ENCODE results near the gene MS4A4A. TPM values are rescaled to one million over a fixed set of nuclear protein-coding genes. Genes with fewer than 3 reads are reported as not detected.

The MS4A4A gene
- total RNA-seq, 2 experiments from 2014 or later, result not detected

DNA sequence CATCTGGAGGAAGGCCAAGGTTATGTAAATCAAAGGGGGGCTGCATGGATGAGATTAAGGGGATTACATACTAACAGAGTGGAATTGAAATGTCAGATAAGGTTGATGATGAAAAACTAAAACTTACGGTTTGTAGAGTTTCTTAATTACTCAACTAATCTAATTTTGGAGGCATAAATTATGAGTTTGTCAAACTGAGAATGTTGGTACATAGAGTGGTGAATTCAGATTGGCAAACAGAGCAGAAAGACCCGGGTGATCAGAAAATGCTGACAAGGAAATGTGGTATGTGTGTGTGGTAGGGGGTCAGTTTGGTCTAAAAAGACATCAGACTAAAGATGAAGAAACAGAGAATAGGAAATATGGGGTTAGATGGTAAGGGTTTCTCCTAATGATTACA is 57.6 kb downstream of the MS4A4A start:
- H3K36me3 Mint-ChIP-seq (ENCODE audit: low read depth), result no peaks in the 10 kb centered on the region
- Histone ChIP-seq H3K36me3 (ENCODE audit: insufficient read depth, low read length) (no peaks in the 10 kb centered on the region), H3K4me1 (ENCODE audit: insufficient read depth, low read length) (peaks cover 2% of the 10 kb centered on the region), H3K27ac (ENCODE audit: low read depth in 1 of 2, low read length in 2 of 2) (no peak overlapping the region), H3K27me3 (ENCODE audit: control insufficient read depth in 1 of 2, insufficient read depth in 2 of 2, low read length in 2 of 2) (peaks cover 3 to 9% of the 10 kb centered on the region in 2 experiments), H3K9me3 (ENCODE audit: control insufficient read depth in 1 of 2, insufficient read depth in 1 of 2, low read length in 2 of 2) (no peaks in the 10 kb centered on the region), H3K4me3 (ENCODE audit: low read length) (no peak overlapping the region)
- H3K4me1 Mint-ChIP-seq (ENCODE audit: low read depth), result no peaks in the 10 kb centered on the region
- ATAC-seq (ENCODE audit: poor library complexity), result no peak
- H3K9me3 Mint-ChIP-seq, result no peaks in the 10 kb centered on the region
- no peak for DNase-seq
- ChIA-PET POLR2A (no interaction called here), CTCF (no interaction called here)
- intact Hi-C loops (cut with DNase I, micrococcal nuclease), result no loop called here
- TF ChIP-seq CTCF (IDR thresholded peaks at IDR 0.05), result no peak
- no peak overlapping the region for H3K4me3 Mint-ChIP-seq
- no peak overlapping the region for H3K27ac Mint-ChIP-seq
- peaks cover 23% of the 10 kb centered on the region for H3K27me3 Mint-ChIP-seq

DNA sequence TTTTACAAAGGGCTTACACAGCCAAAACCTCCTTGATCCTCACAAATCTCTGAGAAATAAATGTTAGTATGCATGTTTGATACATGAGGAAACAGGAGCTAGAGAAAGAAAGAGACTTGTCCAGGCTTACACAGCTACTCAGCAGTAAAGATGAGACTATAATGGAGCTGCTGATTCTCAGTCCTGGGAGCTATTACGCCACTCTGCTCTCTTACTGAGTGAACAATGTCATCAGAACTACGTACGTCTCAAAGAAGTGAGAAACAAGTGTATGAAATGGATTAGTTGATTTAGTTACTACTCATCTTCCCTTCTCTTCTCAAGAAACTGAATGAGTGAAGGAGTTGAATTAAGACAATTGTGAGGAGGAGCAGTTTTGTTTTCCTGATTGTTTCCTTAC is 58.9 kb downstream of the MS4A4A start:
- intact Hi-C loops (cut with DNase I, micrococcal nuclease), result no loop called here
- no peak for ATAC-seq (ENCODE audit: poor library complexity)
- CTCF ChIA-PET, result no interaction called here
- Histone ChIP-seq H3K4me3 (ENCODE audit: low read length) (no peak overlapping the region), H3K4me1 (ENCODE audit: insufficient read depth, low read length) (no peaks in the 10 kb centered on the region), H3K27ac (ENCODE audit: low read depth in 1 of 2, low read length in 2 of 2) (no peak overlapping the region), H3K36me3 (ENCODE audit: insufficient read depth, low read length) (no peaks in the 10 kb centered on the region), H3K9me3 (ENCODE audit: control insufficient read depth in 1 of 2, insufficient read depth in 1 of 2, low read length in 2 of 2) (no peaks in the 10 kb centered on the region), H3K27me3 (ENCODE audit: control insufficient read depth in 1 of 2, insufficient read depth in 2 of 2, low read length in 2 of 2) (peaks cover 3 to 13% of the 10 kb centered on the region in 2 experiments)
- Mint-ChIP-seq H3K4me3 (no peak overlapping the region), H3K9me3 (no peaks in the 10 kb centered on the region), H3K4me1 (ENCODE audit: low read depth) (no peaks in the 10 kb centered on the region), H3K27ac (no peak overlapping the region), H3K36me3 (ENCODE audit: low read depth) (no peaks in the 10 kb centered on the region), H3K27me3 (peaks cover 24% of the 10 kb centered on the region)
- no peak for DNase-seq
- TF ChIP-seq CTCF (IDR thresholded peaks at IDR 0.05), result no peak
- POLR2A ChIA-PET, result no interaction called here

DNA sequence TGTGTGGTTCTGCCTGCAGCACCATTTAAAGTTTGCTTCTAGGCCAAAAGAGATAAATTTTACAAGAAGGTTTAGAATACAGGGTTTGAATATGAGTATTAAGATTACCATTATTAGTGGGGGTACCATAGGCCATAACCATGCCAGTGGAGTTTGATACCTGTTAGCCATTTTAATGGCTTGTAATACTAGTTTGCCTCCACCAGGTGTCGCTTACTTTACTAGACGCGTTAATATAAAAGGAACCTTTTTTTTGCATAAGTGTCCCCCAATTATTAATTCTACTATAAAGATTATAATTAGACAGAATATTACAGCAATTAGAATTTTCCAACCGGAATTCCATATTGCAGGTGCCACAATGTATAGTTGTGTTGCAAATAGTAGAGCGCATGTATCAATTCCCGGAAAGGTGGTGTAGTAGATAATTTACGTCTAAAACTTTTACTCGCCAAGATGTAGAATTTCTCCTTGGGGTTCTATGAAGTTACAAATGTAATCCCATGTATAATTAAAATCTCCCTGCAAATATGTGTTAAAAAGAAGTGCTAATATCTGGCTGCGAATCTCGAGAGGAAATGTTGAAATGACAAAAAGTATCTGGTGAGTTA is 62.7 kb downstream of the MS4A4A start:
- Histone ChIP-seq H3K9me3 (ENCODE audit: control insufficient read depth in 1 of 2, insufficient read depth in 1 of 2, low read length in 2 of 2) (no peaks in the 10 kb centered on the region), H3K27ac (ENCODE audit: low read depth in 1 of 2, low read length in 2 of 2) (no peak overlapping the region), H3K36me3 (ENCODE audit: insufficient read depth, low read length) (no peaks in the 10 kb centered on the region), H3K4me3 (ENCODE audit: low read length) (no peak overlapping the region), H3K27me3 (ENCODE audit: control insufficient read depth in 1 of 2, insufficient read depth in 2 of 2, low read length in 2 of 2) (peaks cover 3 to 13% of the 10 kb centered on the region in 2 experiments), H3K4me1 (ENCODE audit: insufficient read depth, low read length) (no peaks in the 10 kb centered on the region)
- TF ChIP-seq CTCF (IDR thresholded peaks at IDR 0.05), result peak; percentile 67
- no peaks in the 10 kb centered on the region for H3K4me1 Mint-ChIP-seq (ENCODE audit: low read depth)
- CTCF ChIA-PET, result no interaction called here
- peaks cover 31% of the 10 kb centered on the region for H3K27me3 Mint-ChIP-seq
- H3K27ac Mint-ChIP-seq, result no peak overlapping the region
- DNase-seq, result peak in 3 of 14 experiments; percentile 14 to 44 (median 26)
- ATAC-seq (ENCODE audit: poor library complexity), result no peak
- POLR2A ChIA-PET, result no interaction called here
- no peaks in the 10 kb centered on the region for H3K9me3 Mint-ChIP-seq
- H3K4me3 Mint-ChIP-seq, result no peak overlapping the region
- no peaks in the 10 kb centered on the region for H3K36me3 Mint-ChIP-seq (ENCODE audit: low read depth)
- intact Hi-C loops (cut with DNase I, micrococcal nuclease), result no loop called here

Measured in CD4-positive, alpha-beta T cell (primary cell).